GM21723 (cell line): ENCODE measurements around the gene PCNX1.

ENCODE experiments used
- ATAC-seq: cut with Tn5 transposase; IDR thresholded peaks from one replicate; pipeline ENCODE4 v1.9.1; 2021; ENCODE audit warnings: mild to moderate bottlenecking, moderate library complexity; ENCODE audit not compliant: unreplicated experiment

The PCNX1 gene

GRCh38 chr14:70955543-70956480 is 48.6 kb downstream of the PCNX1 start:
- ATAC-seq: no peak

- ATAC-seq: no peak
These were observed 49.3 kb downstream of the PCNX1 start for GRCh38 chr14:70956511-70956910.

- ATAC-seq: no peak
These were observed 50.5 kb downstream of the PCNX1 start for GRCh38 chr14:70957710-70958109.

- ATAC-seq: no peak
These were observed 55.7 kb downstream of the PCNX1 start for GRCh38 chr14:70962935-70963334.

- ATAC-seq: no peak
These were observed 57.2 kb downstream of the PCNX1 start for GRCh38 chr14:70964492-70964891.

GRCh38 chr14:70971560-70971959 is 64.3 kb downstream of the PCNX1 start:
- ATAC-seq: no peak

GRCh38 chr14:70972107-70972976 is 65.1 kb downstream of the PCNX1 start:
- ATAC-seq: no peak

- ATAC-seq: no peak
These were observed 69.3 kb downstream of the PCNX1 start for GRCh38 chr14:70976591-70976990.

GRCh38 chr14:70981000-70981952 is 74.0 kb downstream of the PCNX1 start:
- ATAC-seq: no peak

GRCh38 chr14:70982200-70982599 is 74.9 kb downstream of the PCNX1 start:
- ATAC-seq: no peak

GRCh38 chr14:70987041-70987440 is 79.8 kb downstream of the PCNX1 start:
- ATAC-seq: no peak

- no peak for ATAC-seq
These were observed 81.2 kb downstream of the PCNX1 start for GRCh38 chr14:70988452-70988851.

GRCh38 chr14:70993931-70994330 is 86.7 kb downstream of the PCNX1 start:
- no peak for ATAC-seq

- ATAC-seq: no peak
These were observed 88.0 kb downstream of the PCNX1 start for GRCh38 chr14:70995211-70995610.

GRCh38 chr14:70995671-70996070 is 88.4 kb downstream of the PCNX1 start:
- ATAC-seq: no peak

GRCh38 chr14:70999117-70999516 is 91.9 kb downstream of the PCNX1 start:
- ATAC-seq: no peak

- no peak for ATAC-seq
These were observed 92.8 kb downstream of the PCNX1 start for GRCh38 chr14:71000091-71000490.

GRCh38 chr14:71001742-71002141 is 94.5 kb downstream of the PCNX1 start:
- ATAC-seq: no peak

GRCh38 chr14:71003156-71003555 is 95.9 kb downstream of the PCNX1 start:
- ATAC-seq: no peak

GRCh38 chr14:71004481-71004880 is 97.2 kb downstream of the PCNX1 start:
- no peak for ATAC-seq

- ATAC-seq: no peak
These were observed 97.8 kb downstream of the PCNX1 start for GRCh38 chr14:71005076-71005475.
